ENCODE measurements around the gene SLX9. TPM values are rescaled to one million over a fixed set of nuclear protein-coding genes. Genes with fewer than 3 reads are reported as not detected.

SLX9 gene
- total RNA-seq, 1 experiment from 2014 or later = 74.3 TPM

- H2AFZ ChIP-seq (ENCODE audit: low read length) = no peak overlapping the region
- no peak overlapping the region for H3K27ac ChIP-seq (ENCODE audit: insufficient read length, low read depth, low read length)
- no peak overlapping the region for H2BK15ac ChIP-seq (ENCODE audit: low read depth, low read length)
- H3T11ph ChIP-seq (ENCODE audit: low read length) = no peak overlapping the region
- H3K79me1 ChIP-seq (ENCODE audit: insufficient read depth, low read depth, low read length, poor library complexity, severe bottlenecking) = peaks cover 8% of the 10 kb centered on the region
- no peak overlapping the region for H2BK5ac ChIP-seq (ENCODE audit: insufficient read length, low read length)
- no peak overlapping the region for H3K56ac ChIP-seq (ENCODE audit: insufficient read length, low read depth, low read length)
- H2BK120ac ChIP-seq (ENCODE audit: low read depth, low read length, poor library complexity, severe bottlenecking) = no peak overlapping the region
- no peak overlapping the region for H3K4ac ChIP-seq (ENCODE audit: low read depth, low read length)
- no peaks in the 10 kb centered on the region for H4K20me1 ChIP-seq (ENCODE audit: control insufficient read depth, insufficient read depth, insufficient read length)
- H3K4me1 ChIP-seq (ENCODE audit: insufficient read depth, low read length) = no peaks in the 10 kb centered on the region
- no peak for DNase-seq
- H3K4me2 ChIP-seq (ENCODE audit: insufficient read depth, insufficient read length, low read length) = peak overlapping the region; percentile 91
- no peak overlapping the region for H2AK5ac ChIP-seq (ENCODE audit: insufficient read length, low read length)
- H3K23ac ChIP-seq (ENCODE audit: insufficient read length, low read depth, low read length) = no peak overlapping the region
- H3K18ac ChIP-seq (ENCODE audit: insufficient read length, low read depth, low read length) = no peak overlapping the region
- H3K9ac ChIP-seq (ENCODE audit: extremely low read depth, insufficient read length, low read length) = no peak overlapping the region
- no peaks in the 10 kb centered on the region for H3K9me3 ChIP-seq (ENCODE audit: control insufficient read depth, low read depth, low read length)
- peaks cover 51% of the 10 kb centered on the region; the same call in 1 of the 2 replicates for H3K79me2 ChIP-seq (ENCODE audit: insufficient read depth, low read length)
- H3K36me3 Mint-ChIP-seq (ENCODE audit: insufficient read depth in 1 of 3, low read depth in 3 of 3) = peaks cover 25 to 47% (median 46%) of the 10 kb centered on the region in 3 experiments; a peak in 6 of 7 replicates
- WGBS (ENCODE audit: extremely low coverage, insufficient read length, low lambda C conversion rate) = no CpG with 5 or more reads among the region's 8 CpGs
- H3K27me3 ChIP-seq (ENCODE audit: insufficient read depth, low read length) = no peaks in the 10 kb centered on the region
- no peak overlapping the region for H4K91ac ChIP-seq (ENCODE audit: insufficient read length, low read depth, low read length)
- no peak overlapping the region; a peak in 1 of 7 replicates for H3K27ac Mint-ChIP-seq
- peak overlapping the region; percentile 91 to 93 for H3K4me3 Mint-ChIP-seq
- peaks cover 24 to 25% of the 10 kb centered on the region in 2 experiments for H3K4me1 Mint-ChIP-seq
- H2BK20ac ChIP-seq (ENCODE audit: low read depth, low read length, poor library complexity, severe bottlenecking) = no peak overlapping the region
- H2BK12ac ChIP-seq (ENCODE audit: insufficient read length, low read depth, low read length) = no peak overlapping the region
- TF ChIP-seq CTCF (conservative IDR thresholded peaks at IDR 0.05) = no peak
- H3K9me3 Mint-ChIP-seq = no peaks in the 10 kb centered on the region; a peak in 1 of 5 replicates
- peaks cover 11% of the 10 kb centered on the region for H3K23me2 ChIP-seq (ENCODE audit: insufficient read length, low read depth, low read length, poor library complexity, severe bottlenecking)
- no peak overlapping the region for H4K8ac ChIP-seq (replicated peaks; ENCODE audit: insufficient read length, low read depth, low read length)
- no peak overlapping the region for H3K14ac ChIP-seq (ENCODE audit: insufficient read depth, low read length)
- peaks cover 4% of the 10 kb centered on the region for H3K27me3 Mint-ChIP-seq (ENCODE audit: low read depth)
- H4K5ac ChIP-seq (ENCODE audit: insufficient read length, low read depth, low read length) = no peak overlapping the region
These were observed 1.7 kb downstream of the SLX9 start for GRCh38 chr21:44941567-44941966.
